Upper lobe of left lung (tissue), 6 donors: ENCODE results near the gene KDM4B. TPM values are rescaled to one million over a fixed set of nuclear protein-coding genes. Genes with fewer than 3 reads are reported as not detected.

ENCODE experiments used
- ATAC-seq, 2 donors: fragments of 200-7000 bp; cut with Tn5 transposase; one replicate each; pipeline ENCODE4 v1.9.1; 2022; ENCODE audit warnings: mild to moderate bottlenecking in 2 of 2, moderate library complexity in 2 of 2; ENCODE audit not compliant: low FRiP score in 2 of 2
- DNase-seq, 2 donors: peaks; one replicate each; pipeline ENCODE4 v3.0.0-alpha.2; 2019 to 2020
- H3K27ac ChIP-seq, 4 donors: fragments of 200-600 bp; sonication (generic); one replicate each; pipeline ENCODE4 v1.5.1; 2016 to 2019
- H3K27me3 ChIP-seq, 4 donors: fragments of 200-600 bp; sonication (generic); one replicate each; pipeline ENCODE4 v1.5.1; 2017 to 2019
- H3K36me3 ChIP-seq, 4 donors: fragments of 200-600 bp; sonication (generic); one replicate each; pipeline ENCODE4 v1.5.1; 2016 to 2019
- H3K4me1 ChIP-seq, 4 donors: fragments of 200-600 bp; sonication (generic); one replicate each; pipeline ENCODE4 v1.5.1; 2018 to 2019
- H3K4me3 ChIP-seq, 4 donors: fragments of 200-600 bp; sonication (generic); one replicate each; pipeline ENCODE4 v1.5.1; 2017 to 2019; ENCODE audit warnings: mild to moderate bottlenecking in 2 of 4, moderate library complexity in 1 of 4
- H3K9me3 ChIP-seq, 4 donors: fragments of 200-600 bp; sonication (generic); one replicate each; pipeline ENCODE4 v1.5.1; 2018 to 2019
- EP300 ChIP-seq, 4 donors: sonication (generic); formaldehyde crosslinking; IDR thresholded peaks; one replicate each; pipeline ENCODE4 v1.5.1; 2017; ENCODE audit warnings: antibody characterized with exemption in 4 of 4, control low read depth in 2 of 4
- POLR2A ChIP-seq, 4 donors: fragments of 450-650 bp; IDR thresholded peaks; one replicate each; pipeline ENCODE4 v1.5.1; 2016 to 2017; ENCODE audit warnings: antibody characterized with exemption in 4 of 4, mild to moderate bottlenecking in 2 of 4
- POLR2AphosphoS5 ChIP-seq, 2 donors: sonication (generic); formaldehyde crosslinking; IDR thresholded peaks; one replicate each; pipeline ENCODE4 v1.5.1; 2017; ENCODE audit warnings: antibody characterized with exemption in 2 of 2
- WGBS, 2 donors: methylation state at CpG; one replicate each; pipeline ENCODE4 v1.1.5; 2017 to 2018; 5-methylcytosine and 5-hydroxymethylcytosine counted together
- total RNA-seq, 6 donors: library from RNA; depleted of rRNA in 4 of 6; stranded (reverse); fragments of >200 nt in 4 of 6; gene quantifications; one replicate each; pipeline versions ENCODE4 v1.1.0 to v1.2.1, GENCODE V29; 2016 to 2021
- TF ChIP-seq, protein P1 (sequence below), 6 experiments: fragments of 450-650 bp in 4 of 6; fragments of 200-600 bp in 2 of 6; sonication (generic) in 2 of 6; IDR thresholded peaks; one replicate each; pipeline ENCODE4 v1.5.1; 2016 to 2019; ENCODE audit warnings: antibody characterized with exemption in 6 of 6
- donor health status: DM: no; HTN: no; CAD: no; lungs with moderate emphysema.
- donor health status: DM: no; HTN: yes; CAD: no; lungs with severe emphysema.

The KDM4B gene
- total RNA-seq, 6 donors from 2014 or later = 28.1 to 112 (median 38.2) TPM

DNA sequence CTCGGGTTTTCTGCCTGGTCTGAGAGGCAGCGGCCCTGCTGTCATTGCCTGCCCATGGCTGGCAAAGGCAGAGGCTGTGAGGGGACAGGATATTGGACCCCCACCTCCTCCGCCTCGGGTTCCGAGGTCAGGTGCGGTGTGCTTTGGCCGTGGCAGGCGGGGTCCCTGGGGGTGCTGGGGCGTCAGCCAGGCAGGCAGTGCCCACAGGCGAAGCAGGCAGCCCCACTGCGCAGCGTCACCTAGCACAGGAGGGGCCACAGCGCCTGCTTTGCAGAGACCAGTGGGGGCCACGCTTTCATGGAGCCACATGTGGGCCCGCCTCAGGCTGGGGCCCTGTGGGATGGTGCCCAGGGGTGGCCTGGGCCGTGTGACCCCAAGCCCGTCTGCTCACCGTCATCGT lies 96.0 kb downstream of the KDM4B start:
- peaks cover 0 to 10% (median 2%) of the 10 kb centered on the region in 4 donors for H3K9me3 ChIP-seq
- H3K27ac ChIP-seq = no peak overlapping the region
- H3K4me1 ChIP-seq = no peaks in the 10 kb centered on the region
- TF ChIP-seq POLR2AphosphoS5 (IDR thresholded peaks at IDR 0.05) = no peak
- no peak for TF ChIP-seq POLR2A (IDR thresholded peaks at IDR 0.05)
- TF ChIP-seq EP300 (IDR thresholded peaks at IDR 0.05) = no peak
- TF ChIP-seq, protein P1, sequence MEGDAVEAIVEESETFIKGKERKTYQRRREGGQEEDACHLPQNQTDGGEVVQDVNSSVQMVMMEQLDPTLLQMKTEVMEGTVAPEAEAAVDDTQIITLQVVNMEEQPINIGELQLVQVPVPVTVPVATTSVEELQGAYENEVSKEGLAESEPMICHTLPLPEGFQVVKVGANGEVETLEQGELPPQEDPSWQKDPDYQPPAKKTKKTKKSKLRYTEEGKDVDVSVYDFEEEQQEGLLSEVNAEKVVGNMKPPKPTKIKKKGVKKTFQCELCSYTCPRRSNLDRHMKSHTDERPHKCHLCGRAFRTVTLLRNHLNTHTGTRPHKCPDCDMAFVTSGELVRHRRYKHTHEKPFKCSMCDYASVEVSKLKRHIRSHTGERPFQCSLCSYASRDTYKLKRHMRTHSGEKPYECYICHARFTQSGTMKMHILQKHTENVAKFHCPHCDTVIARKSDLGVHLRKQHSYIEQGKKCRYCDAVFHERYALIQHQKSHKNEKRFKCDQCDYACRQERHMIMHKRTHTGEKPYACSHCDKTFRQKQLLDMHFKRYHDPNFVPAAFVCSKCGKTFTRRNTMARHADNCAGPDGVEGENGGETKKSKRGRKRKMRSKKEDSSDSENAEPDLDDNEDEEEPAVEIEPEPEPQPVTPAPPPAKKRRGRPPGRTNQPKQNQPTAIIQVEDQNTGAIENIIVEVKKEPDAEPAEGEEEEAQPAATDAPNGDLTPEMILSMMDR (IDR thresholded peaks at IDR 0.05) = no peak
- ATAC-seq (no peak), DNase-seq (peak in 1 of 2 donors; percentile 68)
- no peaks in the 10 kb centered on the region for H3K27me3 ChIP-seq
- no peak overlapping the region for H3K4me3 ChIP-seq
- WGBS, 2 donors = 90 to 95% methylated on average over 5 to 18 of the region's 19 CpGs
- H3K36me3 ChIP-seq = peaks cover 0 to 45% (median 28%) of the 10 kb centered on the region in 4 donors

DNA sequence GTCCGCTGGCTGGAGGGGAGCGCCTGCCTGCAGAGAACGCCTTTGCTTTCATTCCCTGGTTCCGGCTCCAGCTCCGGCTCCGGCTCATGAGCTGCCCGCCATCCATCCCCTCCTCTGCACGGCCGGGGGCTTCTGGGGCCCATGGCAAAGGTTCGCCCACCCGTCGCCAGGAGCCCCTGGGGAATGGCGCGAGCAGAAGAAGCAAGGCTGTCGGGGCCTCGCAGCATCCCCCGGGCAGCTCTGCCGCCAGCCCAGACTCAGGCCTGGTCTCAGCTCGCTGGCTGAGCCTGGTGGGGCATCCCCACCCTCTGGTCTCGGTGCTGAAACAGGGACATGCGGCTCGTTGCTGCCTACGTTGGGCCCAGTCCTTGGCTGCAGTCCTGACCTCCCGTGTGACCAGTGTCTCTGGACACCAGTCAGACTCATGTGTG lies 96.8 kb downstream of the KDM4B start:
- no peak overlapping the region for H3K27ac ChIP-seq
- no peak overlapping the region for H3K4me3 ChIP-seq
- H3K4me1 ChIP-seq = no peaks in the 10 kb centered on the region
- H3K36me3 ChIP-seq = peaks cover 0 to 46% (median 30%) of the 10 kb centered on the region in 4 donors
- DNase-seq (peak in 1 of 2 donors; percentile 69), ATAC-seq (no peak)
- WGBS, 2 donors = 90 to 97% methylated on average over 14 to 19 of the region's 24 CpGs
- no peaks in the 10 kb centered on the region for H3K27me3 ChIP-seq
- H3K9me3 ChIP-seq = peaks cover 0 to 10% (median 2%) of the 10 kb centered on the region in 4 donors
- no peak for TF ChIP-seq EP300 (IDR thresholded peaks at IDR 0.05)
- no peak for TF ChIP-seq POLR2AphosphoS5 (IDR thresholded peaks at IDR 0.05)
- no peak for TF ChIP-seq POLR2A (IDR thresholded peaks at IDR 0.05)
- TF ChIP-seq, protein P1 (IDR thresholded peaks at IDR 0.05) = no peak

- no peak for ATAC-seq
Measured at GRCh38 chr19:5066768-5067167, 97.9 kb downstream of the KDM4B start.

GRCh38 chr19:5067678-5068077 lies 98.8 kb downstream of the KDM4B start:
- ATAC-seq = no peak
- H3K9me3 ChIP-seq = peaks cover 0 to 4% (median 2%) of the 10 kb centered on the region in 4 donors
- TF ChIP-seq EP300 (IDR thresholded peaks at IDR 0.05) (no peak), POLR2AphosphoS5 (IDR thresholded peaks at IDR 0.05) (no peak), POLR2A (IDR thresholded peaks at IDR 0.05) (no peak)
- TF ChIP-seq, protein P1 (IDR thresholded peaks at IDR 0.05) = no peak
- H3K36me3 ChIP-seq = peaks cover 0 to 56% (median 31%) of the 10 kb centered on the region in 4 donors
- WGBS, 2 donors = 86 to 91% methylated on average over 12 of the region's 12 CpGs
- no peaks in the 10 kb centered on the region for H3K4me1 ChIP-seq
- DNase-seq = peak in 1 of 2 donors; percentile 54
- H3K27me3 ChIP-seq = no peaks in the 10 kb centered on the region
- no peak overlapping the region for H3K27ac ChIP-seq
- H3K4me3 ChIP-seq = no peak overlapping the region

More at GRCh38 chr19:5066768-5067167, 97.9 kb downstream of the KDM4B start:
- H3K36me3 ChIP-seq = peaks cover 0 to 57% (median 32%) of the 10 kb centered on the region in 4 donors
- no peaks in the 10 kb centered on the region for H3K4me1 ChIP-seq
- peak in 1 of 2 donors; percentile 71 for DNase-seq
- no peak overlapping the region for H3K4me3 ChIP-seq
- TF ChIP-seq POLR2AphosphoS5 (IDR thresholded peaks at IDR 0.05) = no peak
- TF ChIP-seq, protein P1 (IDR thresholded peaks at IDR 0.05) = no peak
- H3K27ac ChIP-seq = no peak overlapping the region
- 95 to 100% methylated on average over 1 to 13 of the region's 14 CpGs for WGBS, 2 donors
- H3K9me3 ChIP-seq = peaks cover 0 to 10% (median 2%) of the 10 kb centered on the region in 4 donors
- no peaks in the 10 kb centered on the region for H3K27me3 ChIP-seq
